22Rv1 (cell line): ENCODE results near the gene IRX2.

Experiments
- CTCF ChIP-seq: fragments of 450-650 bp; IDR thresholded peaks from 2 replicates; pipeline ENCODE4 v1.5.1; 2017; ENCODE audit warnings: mild to moderate bottlenecking
- ZFX ChIP-seq: fragments of 450-650 bp; IDR thresholded peaks from 2 replicates; pipeline ENCODE4 v1.6.1; 2017; ENCODE audit warnings: antibody characterized with exemption, borderline replicate concordance

GRCh38 chr5:2727550-2727949 lies 23.9 kb downstream of the IRX2 start:
- TF ChIP-seq CTCF (no peak), ZFX (no peak)
